ENCODE results near the gene ZNF750.
A peak's percentile ranks its signal among the peaks of the same experiment; 100 is the strongest.
"Not testable (repeated sequence)": the region's sequence is repeated elsewhere in the genome, so short reads cannot be mapped to it uniquely, and the experiment has no call there.

Gene ZNF750

DNA sequence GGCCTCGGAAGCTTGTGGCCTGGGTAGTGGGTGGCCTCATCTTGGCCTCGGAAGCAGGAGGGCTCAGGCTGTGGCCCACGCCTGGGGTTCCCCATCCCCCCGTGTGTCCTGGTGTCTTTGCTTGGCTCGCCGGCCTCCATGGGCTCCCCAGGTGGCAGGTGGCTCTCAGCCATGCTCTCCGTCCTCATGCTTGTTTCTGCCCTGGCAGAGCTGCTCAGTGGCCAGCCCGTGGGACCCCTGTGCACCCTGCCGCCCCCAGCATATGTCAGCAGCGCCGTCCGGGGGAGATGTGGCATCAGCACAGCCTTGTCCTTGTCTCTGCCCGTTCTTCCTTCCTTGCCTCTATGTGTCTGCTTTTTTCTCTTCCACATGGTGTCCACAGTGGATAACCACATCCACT is 49.4 kb downstream of the ZNF750 start:
- no peak for DNase-seq

DNA sequence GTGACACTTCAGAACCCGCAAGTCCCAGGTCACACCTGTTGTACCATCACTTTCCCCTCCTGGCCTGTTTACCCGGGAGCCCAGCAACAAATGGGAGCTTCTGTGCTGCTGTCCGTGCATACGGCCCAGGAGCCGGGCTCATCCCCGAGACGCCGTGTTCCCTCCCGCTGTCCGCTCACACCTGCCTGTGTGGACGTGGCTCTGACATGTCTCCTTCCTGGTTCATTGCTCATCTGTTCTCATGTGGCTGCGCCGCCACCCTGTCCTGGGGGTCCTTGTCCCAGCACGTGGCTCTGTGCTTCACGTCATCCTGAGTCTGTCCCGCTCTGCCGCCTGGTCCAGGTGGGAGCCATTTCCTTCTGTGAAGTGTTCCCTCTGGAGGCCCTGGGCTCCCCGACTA is 50.0 kb downstream of the ZNF750 start:
- DNase-seq, result no peak

GRCh38 chr17:82789051-82789592 is 50.7 kb downstream of the ZNF750 start:
- DNase-seq, result no peak

DNA sequence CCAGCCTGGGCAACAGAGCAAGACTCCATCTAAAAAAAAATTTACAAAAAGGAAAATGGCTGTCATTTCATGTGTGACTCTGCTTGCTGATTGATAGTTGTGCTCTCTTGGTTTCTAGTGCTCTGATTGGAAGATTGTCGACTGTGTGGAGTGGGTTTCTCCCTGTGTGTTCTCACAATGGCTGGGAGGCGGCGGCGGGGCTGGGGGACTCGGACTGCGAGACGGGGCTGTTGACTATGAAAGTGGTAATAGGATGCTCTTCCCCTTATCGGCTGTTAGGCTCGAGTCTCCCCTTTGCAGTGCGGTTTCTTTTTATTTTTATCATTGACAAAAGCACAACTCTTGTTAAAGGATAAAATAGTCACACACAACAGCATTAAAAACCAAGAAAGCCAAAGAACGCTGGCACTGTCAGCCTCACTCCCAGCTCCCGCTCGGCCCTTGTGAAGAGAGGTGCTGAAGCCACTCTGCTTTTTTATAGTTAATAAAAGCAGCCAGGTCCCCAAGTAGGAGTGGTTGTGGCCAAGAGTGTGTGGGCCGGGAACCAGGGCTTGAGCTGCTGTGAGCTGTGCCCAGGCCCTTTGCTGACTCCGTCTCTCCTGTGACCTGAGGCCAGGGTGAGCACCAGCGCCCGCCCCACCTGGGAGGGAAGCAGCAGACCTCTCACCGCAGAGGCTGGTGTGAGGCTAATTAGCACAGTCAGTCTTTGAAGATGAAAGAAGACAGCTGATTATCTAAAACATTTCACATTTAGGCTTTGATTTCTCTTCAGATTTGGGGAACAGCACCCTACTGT is 51.4 kb downstream of the ZNF750 start:
- DNase-seq, result no peak

DNA sequence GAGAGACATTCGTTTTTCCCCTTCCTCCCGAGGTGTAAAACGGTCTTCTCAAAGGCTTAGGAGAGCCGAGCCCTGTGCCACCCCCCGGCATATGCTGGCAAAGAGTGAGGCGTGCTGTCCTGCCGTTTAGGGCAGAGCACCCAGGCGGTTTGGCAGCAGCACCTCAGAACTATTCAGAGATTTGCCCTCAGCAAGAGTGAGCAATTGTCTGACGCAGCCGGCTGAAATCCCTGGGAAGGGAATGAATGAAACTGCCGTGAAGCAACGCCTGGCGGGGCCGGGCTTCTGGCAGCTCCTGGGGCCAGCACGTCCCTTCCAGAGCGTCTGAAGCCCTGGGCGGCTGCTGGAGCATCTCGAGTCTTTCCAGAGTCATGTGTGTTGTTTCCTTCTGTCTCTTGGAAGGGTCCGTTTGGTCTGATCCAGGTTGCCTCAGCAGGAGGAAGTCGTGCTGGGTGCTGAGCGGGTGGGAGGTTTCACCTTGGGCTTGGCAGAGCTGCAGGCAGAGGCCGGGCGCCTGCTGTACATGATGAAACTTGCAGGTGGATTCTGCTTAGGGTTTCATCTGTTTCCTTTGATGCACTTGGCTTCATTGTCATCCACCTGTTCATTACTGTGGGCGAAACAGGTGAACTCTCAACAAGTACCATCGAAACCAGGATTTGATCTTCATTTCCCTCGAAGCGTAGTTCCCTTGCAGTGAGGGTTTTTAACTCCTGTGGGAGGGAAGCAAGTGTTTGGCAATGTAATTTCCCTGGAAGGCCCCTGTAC is 52.6 kb downstream of the ZNF750 start:
- DNase-seq, result no peak

DNA sequence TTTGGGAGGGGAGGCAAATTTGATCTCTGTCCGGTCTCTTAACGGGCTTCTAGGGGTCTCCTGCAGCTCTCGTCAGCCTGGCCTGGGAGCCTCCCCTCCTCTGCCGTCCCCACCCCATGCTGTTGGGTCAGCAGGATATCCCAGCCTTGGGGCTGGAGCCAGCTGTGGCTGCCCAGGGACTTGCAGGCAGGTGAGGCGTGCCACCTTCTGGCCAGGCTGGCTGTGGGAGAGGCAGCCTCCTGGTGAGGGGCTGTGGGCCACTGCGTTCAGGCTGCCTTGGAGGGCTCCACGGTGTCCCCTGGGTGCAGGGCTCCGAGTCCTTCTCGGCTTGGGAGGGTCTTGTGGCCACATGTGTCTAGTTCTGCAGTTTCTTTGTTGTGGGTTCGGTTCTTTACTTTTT is 53.4 kb downstream of the ZNF750 start:
- DNase-seq, result no peak

- not testable (repeated sequence) for DNase-seq
Observed at GRCh38 chr17:82785581-82785980, 54.2 kb downstream of the ZNF750 start.

GRCh38 chr17:82783498-82783897 is 56.3 kb downstream of the ZNF750 start:
- no peak for DNase-seq

DNA sequence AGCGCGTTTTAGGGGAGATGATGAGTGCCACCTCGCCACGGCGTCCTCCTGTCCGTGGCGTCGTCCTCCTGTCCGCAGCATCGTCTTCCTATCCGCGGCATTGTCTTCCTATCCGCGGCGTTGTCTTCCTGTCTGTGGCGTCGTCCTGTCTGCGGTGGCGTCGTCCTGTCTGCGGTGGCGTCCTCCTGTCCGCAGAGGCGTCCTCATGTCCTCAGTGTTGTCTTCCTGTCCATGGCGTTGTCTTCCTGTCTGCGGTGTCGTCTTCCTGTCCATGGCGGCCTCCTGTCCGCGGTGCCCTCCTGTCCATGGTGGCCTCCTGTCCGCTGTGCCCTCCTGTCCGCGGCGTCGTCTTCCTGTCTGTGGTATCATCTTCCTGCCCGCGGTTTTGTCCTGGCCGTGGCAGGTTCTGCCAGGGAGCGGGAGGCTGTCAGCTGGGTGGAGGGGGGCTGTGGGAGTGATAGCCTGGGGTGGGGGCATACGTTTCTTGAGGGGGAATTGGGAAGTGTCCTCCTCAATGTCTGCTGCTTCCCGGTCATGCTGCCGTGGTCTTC is 57.1 kb downstream of the ZNF750 start:
- no peak for DNase-seq

GRCh38 chr17:82781894-82782274 is 57.9 kb downstream of the ZNF750 start:
- peak; percentile 81 for DNase-seq

DNA sequence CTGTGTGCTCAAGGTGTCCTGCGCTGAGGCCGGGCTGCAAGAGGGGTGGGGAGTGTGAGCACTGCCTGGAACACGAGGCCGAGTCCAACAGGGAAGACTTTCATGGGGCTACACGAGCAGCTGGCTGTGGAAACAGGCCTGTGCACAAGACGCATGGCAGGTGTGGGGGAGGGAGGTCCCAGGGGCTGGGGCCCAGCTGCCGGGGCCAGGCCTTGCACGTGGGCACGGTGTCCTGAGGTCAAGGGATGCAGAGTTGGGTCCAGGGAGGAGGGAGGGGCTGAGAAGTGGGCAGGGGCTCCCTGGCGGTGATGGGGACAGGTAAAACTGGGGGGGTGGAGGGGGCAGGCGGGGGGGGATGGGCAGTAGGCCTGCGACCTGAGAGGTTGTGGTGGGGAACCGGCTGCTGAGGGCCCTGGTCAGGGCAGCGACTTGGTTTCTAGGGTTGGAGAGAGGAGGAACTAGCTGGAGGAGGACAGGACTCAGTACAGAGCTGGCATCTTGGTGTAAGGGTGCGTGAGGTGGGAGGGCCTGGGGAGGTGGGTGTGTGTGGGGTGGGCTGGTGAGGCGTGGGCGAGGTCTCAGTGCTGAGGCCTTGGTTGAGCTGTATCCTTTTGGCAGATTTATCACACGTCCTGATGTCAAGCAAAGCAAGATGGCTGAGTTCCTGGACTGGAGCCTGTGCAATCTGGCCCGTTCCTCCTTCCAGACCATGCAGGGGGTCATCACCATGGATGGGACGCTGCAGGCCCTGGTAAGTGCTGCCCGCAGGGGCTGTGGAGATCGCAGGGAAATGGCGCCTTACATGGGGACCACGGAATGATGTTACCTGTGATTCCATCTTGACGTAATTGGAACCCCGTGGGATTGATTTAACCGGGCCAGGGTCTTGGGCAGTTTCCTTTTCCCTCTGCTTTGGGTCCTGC is 58.6 kb downstream of the ZNF750 start:
- no peak for DNase-seq

DNA sequence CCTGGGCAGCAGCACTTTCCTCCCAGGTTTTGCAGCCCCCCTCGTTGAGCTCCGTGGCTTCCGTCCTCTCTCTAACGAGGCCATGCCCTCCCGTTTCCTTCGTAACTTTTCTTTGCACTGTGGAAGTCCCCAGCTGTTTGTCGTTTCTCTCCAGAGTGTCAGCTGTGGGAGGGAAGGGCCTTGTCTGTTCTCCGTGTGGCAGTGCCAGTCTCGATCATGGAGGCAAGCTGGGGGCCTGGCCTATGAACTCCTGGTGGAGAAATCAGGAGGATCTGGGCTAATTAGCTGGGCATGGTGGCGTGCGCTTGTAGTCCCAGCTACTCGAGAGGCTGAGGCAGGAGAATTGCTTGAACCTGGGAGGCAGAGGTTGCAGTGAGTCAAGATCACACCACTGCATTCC is 59.6 kb downstream of the ZNF750 start:
- DNase-seq, result no peak

- DNase-seq, result no peak
Observed at GRCh38 chr17:82779541-82779940, 60.3 kb downstream of the ZNF750 start.
